Natural killer cell (primary cell): ENCODE measurements around the gene TMEM178A. TPM values are rescaled to one million over a fixed set of nuclear protein-coding genes. Genes with fewer than 3 reads are reported as not detected.

Experiments
- ATAC-seq, 3 donors: fragments of 150-1000 bp in 2 of 3; fragments of 200-7000 bp in 1 of 3; cut with Tn5 transposase; 1 replicate in 1 of 3; 2 replicates in 2 of 3; pipeline ENCODE4 v1.10.0; 2021; ENCODE audit warnings: mild to moderate bottlenecking in 2 of 3, moderate library complexity in 2 of 3
- DNase-seq, 2 donors: peaks; one replicate each; pipeline versions ENCODE4 v3.0.0 to v3.0.0-alpha.2; 2013 to 2021; ENCODE audit warnings: mixed read lengths in 1 of 2
- H3K27ac ChIP-seq: one replicate; pipeline ENCODE4 v1.5.1; 2013; ENCODE audit warnings: mild to moderate bottlenecking, low read length
- H3K27me3 ChIP-seq: one replicate; pipeline ENCODE4 v1.6.1; 2013; ENCODE audit warnings: low read length; ENCODE audit not compliant: control insufficient read depth, insufficient read depth
- H3K36me3 ChIP-seq: one replicate; pipeline ENCODE4 v1.6.1; 2013; ENCODE audit warnings: low read length; ENCODE audit not compliant: control insufficient read depth, insufficient read depth
- H3K4me1 ChIP-seq: one replicate; pipeline ENCODE4 v1.6.1; 2013; ENCODE audit warnings: low read length; ENCODE audit not compliant: control insufficient read depth, insufficient read depth
- H3K4me3 ChIP-seq: one replicate; pipeline ENCODE4 v1.5.1; 2013; ENCODE audit warnings: low read length
- H3K9me3 ChIP-seq: one replicate; pipeline ENCODE4 v1.6.1; 2013; ENCODE audit warnings: low read length; ENCODE audit not compliant: control insufficient read depth, insufficient read depth
- H3K27ac Mint-ChIP-seq, 2 donors: one replicate each; pipeline ENCODE4 v1.8.0; 2022; ENCODE audit warnings: mild to moderate bottlenecking in 2 of 2, mixed read lengths in 2 of 2, moderate library complexity in 1 of 2
- H3K27me3 Mint-ChIP-seq, 2 donors: one replicate each; pipeline ENCODE4 v1.8.0; 2022; ENCODE audit warnings: low read depth in 2 of 2, mixed read lengths in 2 of 2
- H3K36me3 Mint-ChIP-seq: one replicate; pipeline ENCODE4 v1.8.0; 2022; ENCODE audit warnings: mixed read lengths
- H3K4me1 Mint-ChIP-seq, 2 donors: one replicate each; pipeline ENCODE4 v1.8.0; 2022; ENCODE audit warnings: mixed read lengths in 2 of 2
- H3K4me3 Mint-ChIP-seq: one replicate; pipeline ENCODE4 v1.8.0; 2022; ENCODE audit warnings: mild to moderate bottlenecking, moderate library complexity, mixed read lengths
- H3K9me3 Mint-ChIP-seq, 2 donors: one replicate each; pipeline ENCODE4 v1.8.0; 2022; ENCODE audit warnings: mixed read lengths in 2 of 2
- WGBS: methylation state at CpG from one replicate; pipeline ENCODE4 v1.1.7; 2013; ENCODE audit warnings: missing lambda C conversion rate; ENCODE audit not compliant: insufficient coverage; 5-methylcytosine and 5-hydroxymethylcytosine counted together
- intact Hi-C: fragments of 100-400 bp; cut with micrococcal nuclease; formaldehyde crosslinking; loops from one replicate; pipeline ENCODE4 v1.14.2; 2022
- total RNA-seq, 4 donors: library from RNA; stranded (reverse); fragments of 120-200 nt in 1 of 4; gene quantifications; one replicate each; pipeline versions ENCODE4 v1.2.3 to v1.2.4, GENCODE V29; 2013 to 2022
- TF ChIP-seq, protein P1 (sequence below): fragments of 200-600 bp; IDR thresholded peaks from one replicate; pipeline ENCODE4 v1.8.0; 2022; ENCODE audit warnings: antibody characterized with exemption

Gene TMEM178A
- total RNA-seq, 3 donors from 2014 or later (not counting 1 experiment from before 2014, with no cell fraction given), result 0.21 TPM; not detected in 2

DNA sequence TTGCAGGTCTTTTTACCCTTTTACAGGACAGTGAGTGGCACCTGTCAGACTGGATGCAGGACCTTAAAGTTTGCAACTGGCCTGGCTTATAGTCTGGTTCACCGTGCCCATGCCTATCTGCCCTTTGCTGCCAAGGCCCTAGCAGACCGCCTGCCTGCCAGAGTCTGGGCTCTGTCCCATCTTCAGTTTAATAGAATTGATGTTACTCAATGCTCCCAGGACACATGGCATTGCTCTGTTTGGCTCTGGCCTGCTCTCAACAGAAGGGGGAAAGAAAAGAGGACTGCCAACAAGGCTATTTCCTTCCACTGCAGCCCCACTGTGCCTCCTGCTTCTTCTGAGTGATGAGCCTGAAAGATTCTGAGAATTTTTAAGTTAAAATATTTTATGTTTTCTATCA, 25.6 kb upstream of the TMEM178A start:
- no peak for DNase-seq
- Histone ChIP-seq H3K4me3 (no peak overlapping the region), H3K9me3 (no peaks in the 10 kb centered on the region), H3K4me1 (no peaks in the 10 kb centered on the region), H3K36me3 (no peaks in the 10 kb centered on the region), H3K27ac (no peak overlapping the region), H3K27me3 (no peaks in the 10 kb centered on the region)
- no peak for ATAC-seq
- H3K36me3 Mint-ChIP-seq, result no peaks in the 10 kb centered on the region
- TF ChIP-seq, protein P1, sequence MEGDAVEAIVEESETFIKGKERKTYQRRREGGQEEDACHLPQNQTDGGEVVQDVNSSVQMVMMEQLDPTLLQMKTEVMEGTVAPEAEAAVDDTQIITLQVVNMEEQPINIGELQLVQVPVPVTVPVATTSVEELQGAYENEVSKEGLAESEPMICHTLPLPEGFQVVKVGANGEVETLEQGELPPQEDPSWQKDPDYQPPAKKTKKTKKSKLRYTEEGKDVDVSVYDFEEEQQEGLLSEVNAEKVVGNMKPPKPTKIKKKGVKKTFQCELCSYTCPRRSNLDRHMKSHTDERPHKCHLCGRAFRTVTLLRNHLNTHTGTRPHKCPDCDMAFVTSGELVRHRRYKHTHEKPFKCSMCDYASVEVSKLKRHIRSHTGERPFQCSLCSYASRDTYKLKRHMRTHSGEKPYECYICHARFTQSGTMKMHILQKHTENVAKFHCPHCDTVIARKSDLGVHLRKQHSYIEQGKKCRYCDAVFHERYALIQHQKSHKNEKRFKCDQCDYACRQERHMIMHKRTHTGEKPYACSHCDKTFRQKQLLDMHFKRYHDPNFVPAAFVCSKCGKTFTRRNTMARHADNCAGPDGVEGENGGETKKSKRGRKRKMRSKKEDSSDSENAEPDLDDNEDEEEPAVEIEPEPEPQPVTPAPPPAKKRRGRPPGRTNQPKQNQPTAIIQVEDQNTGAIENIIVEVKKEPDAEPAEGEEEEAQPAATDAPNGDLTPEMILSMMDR, result no peak
- no peak overlapping the region for H3K4me3 Mint-ChIP-seq
- no peaks in the 10 kb centered on the region for H3K4me1 Mint-ChIP-seq
- intact Hi-C loops, result no loop called here
- WGBS, result 95% methylated on average over 2 of the region's 2 CpGs
- peaks cover 0 to 2% of the 10 kb centered on the region in 2 donors for H3K9me3 Mint-ChIP-seq
- H3K27me3 Mint-ChIP-seq, result no peaks in the 10 kb centered on the region
- H3K27ac Mint-ChIP-seq, result no peak overlapping the region

DNA sequence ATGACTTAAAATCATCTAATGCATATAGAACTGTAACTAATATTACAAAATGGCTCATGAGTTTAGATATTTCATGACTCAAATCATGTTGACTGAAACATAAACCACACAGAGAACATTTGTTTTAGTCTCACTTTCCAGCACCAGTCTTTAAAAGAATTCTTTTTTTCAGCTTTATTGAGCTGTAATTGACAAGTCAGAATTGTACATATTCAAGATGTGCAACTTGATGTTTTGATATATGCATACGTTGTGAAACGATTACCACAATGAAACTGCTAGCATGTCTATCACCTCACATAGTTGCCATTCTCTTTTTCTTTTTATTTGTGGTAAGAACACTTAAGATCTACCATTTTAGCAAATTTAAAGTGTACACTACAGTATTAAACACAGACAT, 25.0 kb upstream of the TMEM178A start:
- Histone ChIP-seq H3K27ac (no peak overlapping the region), H3K4me3 (no peak overlapping the region), H3K4me1 (no peaks in the 10 kb centered on the region), H3K36me3 (no peaks in the 10 kb centered on the region), H3K27me3 (no peaks in the 10 kb centered on the region), H3K9me3 (no peaks in the 10 kb centered on the region)
- Mint-ChIP-seq H3K4me3 (no peak overlapping the region), H3K4me1 (no peaks in the 10 kb centered on the region), H3K27ac (no peak overlapping the region), H3K36me3 (no peaks in the 10 kb centered on the region), H3K9me3 (no peaks in the 10 kb centered on the region), H3K27me3 (no peaks in the 10 kb centered on the region)
- WGBS, result 91% methylated on average over 2 of the region's 2 CpGs
- TF ChIP-seq, protein P1, result no peak
- no peak for ATAC-seq
- DNase-seq, result no peak
- intact Hi-C loops, result no loop called here

DNA sequence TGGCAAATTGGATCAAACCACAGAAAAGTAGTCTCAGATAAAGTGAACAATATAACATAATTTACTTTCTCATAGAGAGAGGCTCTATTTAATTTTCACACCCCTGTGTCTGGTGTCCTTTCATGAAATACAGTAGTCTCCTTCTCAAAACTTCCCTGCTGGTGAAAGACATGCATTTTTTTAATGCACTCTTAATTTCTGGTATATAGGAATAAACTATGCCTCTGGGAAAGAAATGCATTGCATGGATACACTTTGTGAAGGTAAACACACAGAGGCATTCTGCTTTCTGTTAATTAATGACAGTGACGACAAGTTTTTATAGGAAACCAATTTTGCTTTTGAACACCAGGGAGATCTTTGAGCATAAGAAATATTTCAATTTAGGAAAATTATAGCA, 24.1 kb upstream of the TMEM178A start:
- intact Hi-C loops, result no loop called here
- ATAC-seq (no peak), DNase-seq (no peak)
- H3K4me1 ChIP-seq, result no peaks in the 10 kb centered on the region
- TF ChIP-seq, protein P1, result no peak
- H3K27ac Mint-ChIP-seq, result no peak overlapping the region
- H3K27me3 Mint-ChIP-seq, result no peaks in the 10 kb centered on the region
- H3K4me3 Mint-ChIP-seq, result no peak overlapping the region
- H3K4me3 ChIP-seq, result no peak overlapping the region
- H3K36me3 ChIP-seq, result no peaks in the 10 kb centered on the region
- 100% methylated on average over 1 of the region's 1 CpG for WGBS
- no peaks in the 10 kb centered on the region for H3K4me1 Mint-ChIP-seq
- no peaks in the 10 kb centered on the region for H3K9me3 ChIP-seq
- no peaks in the 10 kb centered on the region for H3K36me3 Mint-ChIP-seq
- H3K9me3 Mint-ChIP-seq, result no peaks in the 10 kb centered on the region
- no peaks in the 10 kb centered on the region for H3K27me3 ChIP-seq
- no peak overlapping the region for H3K27ac ChIP-seq

DNA sequence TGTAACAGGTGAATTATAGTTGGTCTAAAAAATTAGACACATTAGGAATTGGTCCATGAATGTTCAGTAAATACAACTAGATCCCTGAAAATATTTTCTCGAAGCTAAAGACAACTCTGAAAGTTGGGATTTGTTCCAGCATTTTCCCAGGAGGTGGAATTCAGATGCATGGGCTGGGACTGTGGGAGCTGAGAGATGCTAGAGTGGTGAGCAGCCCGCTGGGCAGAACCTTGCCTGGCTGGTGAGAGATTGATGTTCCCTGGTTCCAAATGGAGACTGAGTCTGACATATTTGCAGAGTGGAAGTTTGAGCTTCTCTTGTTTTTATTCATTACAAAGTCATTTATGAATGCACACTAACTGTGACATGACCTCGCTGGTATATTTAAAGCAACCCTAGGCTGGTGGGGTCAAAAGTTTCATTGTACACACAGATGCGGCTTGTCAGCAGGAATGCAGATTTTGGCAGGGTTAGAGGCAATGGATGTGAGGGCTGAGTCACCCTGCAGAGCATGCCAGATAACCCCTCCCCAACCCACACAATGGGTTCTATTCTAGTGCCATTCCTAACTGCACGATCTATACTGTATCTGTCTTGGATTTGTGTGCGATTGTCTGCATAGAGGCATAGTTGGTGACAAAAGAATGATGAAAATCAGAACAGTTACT, 23.5 kb upstream of the TMEM178A start:
- Mint-ChIP-seq H3K4me1 (no peaks in the 10 kb centered on the region), H3K36me3 (no peaks in the 10 kb centered on the region), H3K4me3 (no peak overlapping the region), H3K27me3 (no peaks in the 10 kb centered on the region), H3K27ac (no peak overlapping the region), H3K9me3 (no peaks in the 10 kb centered on the region)
- H3K27ac ChIP-seq, result no peak overlapping the region
- H3K27me3 ChIP-seq, result no peaks in the 10 kb centered on the region
- H3K36me3 ChIP-seq, result no peaks in the 10 kb centered on the region
- H3K4me3 ChIP-seq, result no peak overlapping the region
- ATAC-seq, result no peak
- 84% methylated on average over 6 of the region's 6 CpGs for WGBS
- no peaks in the 10 kb centered on the region for H3K9me3 ChIP-seq
- TF ChIP-seq, protein P1, result no peak
- intact Hi-C loops, result no loop called here
- no peak for DNase-seq
- H3K4me1 ChIP-seq, result no peaks in the 10 kb centered on the region
